Stimulated activated CD4-positive, alpha-beta T cell treated with anti-CD3 and anti-CD28 coated beads, TNF-alpha, amount 100 ng/mL, for 4 hours (primary cell): ENCODE results near the gene ACTR2.

Source experiments
- DNase-seq, 3 experiments: peaks; one replicate each; pipeline ENCODE4 v3.0.0-alpha.2; 2020; ENCODE audit warnings: low read depth in 3 of 3

ACTR2 gene

GRCh38 chr2:65278531-65278981 is 50.9 kb downstream of the ACTR2 start:
- no peak for DNase-seq

- DNase-seq, result no peak
Measured at GRCh38 chr2:65279756-65280155, 52.1 kb downstream of the ACTR2 start.

- DNase-seq, result no peak
Measured at GRCh38 chr2:65281627-65282351, 54.2 kb downstream of the ACTR2 start.

DNA sequence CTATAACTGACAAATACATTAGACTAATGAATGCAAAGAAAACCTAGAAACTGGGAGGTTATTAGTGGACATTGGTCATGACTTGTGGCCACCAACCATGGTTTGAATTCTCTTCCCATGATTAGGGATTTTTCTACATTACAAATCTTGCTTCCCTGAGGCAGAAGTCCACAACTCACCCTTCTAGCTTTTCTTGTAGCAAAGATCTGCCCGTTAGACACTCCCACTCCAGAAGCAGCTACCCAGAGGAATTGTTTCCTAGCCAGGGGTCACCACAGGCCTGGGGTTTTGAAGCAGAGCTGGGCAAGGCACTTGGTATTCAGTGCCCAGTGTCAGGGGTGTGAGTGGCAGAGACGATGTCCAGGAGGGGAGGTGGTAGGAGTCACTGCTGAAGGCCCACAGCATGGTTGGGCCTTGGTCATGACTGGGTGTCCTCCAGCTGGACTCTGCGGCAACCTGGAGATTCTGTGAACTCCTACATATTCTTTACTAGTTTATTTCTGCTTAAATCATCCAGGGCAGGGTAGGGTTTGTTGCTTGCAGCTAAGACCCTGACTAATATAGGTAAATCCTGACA is 54.9 kb downstream of the ACTR2 start:
- no peak for DNase-seq

DNA sequence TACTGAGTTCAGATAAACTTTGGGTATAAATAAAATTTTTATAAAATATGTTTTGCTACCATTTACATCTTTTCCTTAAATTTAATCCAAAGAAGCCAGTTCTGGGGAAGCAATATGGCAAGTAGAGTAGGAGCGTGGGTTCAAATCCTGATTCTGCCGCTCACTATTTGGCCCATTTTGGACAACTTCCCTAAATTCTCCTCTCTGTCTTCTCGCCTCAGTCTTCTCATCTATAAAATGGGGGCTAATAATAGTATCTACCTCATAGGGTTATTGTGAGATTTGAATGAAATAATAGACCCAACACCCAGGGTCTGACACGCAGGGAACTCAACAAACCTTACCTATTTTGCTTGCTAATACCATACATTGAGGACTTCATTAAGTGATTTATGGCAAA is 59.7 kb downstream of the ACTR2 start:
- DNase-seq, result no peak

DNA sequence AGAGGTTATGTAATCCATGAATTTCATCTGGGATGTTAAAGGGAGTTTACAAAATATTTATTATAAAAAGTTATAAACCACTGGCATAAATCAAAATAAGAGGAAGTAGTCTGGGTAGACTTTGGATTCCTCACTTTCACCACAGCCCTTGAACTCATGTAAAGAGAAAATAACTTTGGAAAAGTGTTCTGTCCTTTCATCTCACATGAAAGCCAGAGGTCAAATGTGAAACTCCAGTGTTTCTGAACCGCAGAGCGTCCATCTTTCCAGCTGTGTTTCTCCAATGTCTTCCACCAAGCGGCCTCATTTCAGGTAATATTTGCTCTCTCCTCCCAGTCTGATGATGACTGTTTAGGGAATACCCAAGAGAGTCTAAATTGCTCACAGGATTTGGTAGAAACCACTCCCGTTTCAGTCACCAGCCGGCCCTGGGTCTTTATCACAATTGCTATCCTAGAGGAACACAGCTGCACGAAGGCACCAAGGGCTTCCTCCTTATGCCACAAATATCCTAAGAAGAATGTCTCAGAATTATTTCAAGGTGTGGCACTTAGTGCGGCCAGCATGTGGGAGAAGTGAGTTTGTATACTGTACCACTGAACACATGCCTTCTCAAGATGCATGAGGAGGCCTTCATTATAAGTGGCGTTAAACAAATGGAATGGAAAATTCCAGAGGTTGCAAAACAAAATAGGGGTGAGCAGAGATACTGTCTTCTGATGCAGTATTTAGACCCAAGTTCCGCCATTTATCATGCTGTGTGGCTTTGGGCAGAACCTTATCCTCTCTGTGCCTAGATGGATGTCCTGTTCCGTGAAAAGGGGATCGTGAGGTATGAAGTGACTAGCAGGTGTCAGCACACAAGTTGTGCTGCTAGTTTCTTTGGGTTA is 63.8 kb downstream of the ACTR2 start:
- no peak for DNase-seq

DNA sequence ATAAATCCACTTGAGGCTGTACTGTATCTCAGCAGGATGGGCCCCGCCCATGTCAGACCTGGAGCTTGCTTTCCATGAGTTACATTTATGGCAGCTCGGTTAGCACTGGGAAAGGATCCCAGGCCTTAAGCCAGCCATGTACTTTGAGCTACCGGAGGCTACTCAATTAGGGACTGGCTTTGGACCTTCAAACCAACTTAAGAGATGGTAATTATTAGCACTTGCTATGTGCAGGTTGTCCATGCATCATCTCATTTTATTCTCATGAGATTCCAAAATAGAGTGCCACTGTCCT is 64.4 kb downstream of the ACTR2 start:
- no peak for DNase-seq

DNA sequence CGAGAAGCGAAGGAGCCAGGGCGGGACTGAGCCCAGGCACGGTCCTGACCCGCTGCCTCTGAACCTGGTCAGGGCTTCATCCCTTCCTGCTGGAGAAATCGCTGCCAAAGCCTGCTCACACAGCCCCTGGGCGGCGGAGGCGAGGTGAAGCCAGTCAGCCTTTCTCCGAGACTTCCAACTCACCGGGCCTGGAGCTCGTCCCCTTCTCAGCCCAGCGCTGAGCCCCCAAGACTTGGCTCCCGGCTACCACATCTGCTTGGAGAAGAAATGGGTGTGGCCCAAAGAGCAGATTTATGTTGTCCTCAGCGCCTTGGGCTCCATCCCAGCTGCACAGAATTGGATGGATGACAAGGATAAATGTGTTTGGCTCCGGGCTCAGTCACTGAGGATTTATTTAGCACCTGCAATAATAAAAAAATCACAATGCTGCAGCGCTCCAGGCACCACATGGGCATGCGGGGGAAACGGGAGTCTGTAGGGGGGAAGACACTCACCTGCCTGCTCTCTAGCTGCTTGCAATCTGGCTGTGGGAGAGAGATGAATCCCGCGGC is 64.9 kb downstream of the ACTR2 start:
- DNase-seq, result no peak

DNA sequence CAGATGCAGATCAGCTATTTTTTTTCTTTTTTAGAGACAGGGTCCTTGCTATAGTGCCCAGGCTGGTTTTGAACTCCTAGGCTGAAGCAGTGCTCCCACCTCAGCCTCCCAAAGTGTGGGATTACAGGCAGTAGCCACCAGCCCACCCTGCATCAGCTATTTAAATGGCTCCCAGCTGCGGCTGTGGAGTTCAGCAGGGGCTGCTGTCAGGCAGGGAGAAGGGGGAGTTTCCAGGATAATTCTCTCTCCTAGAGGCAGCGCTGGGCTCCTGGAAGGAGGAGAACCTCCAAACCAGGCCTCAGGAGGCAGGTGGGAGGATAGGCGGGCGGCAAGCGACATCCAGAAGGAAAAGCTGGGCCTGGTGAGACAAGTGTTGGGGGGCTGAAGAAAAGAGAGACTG is 65.7 kb downstream of the ACTR2 start:
- DNase-seq, result no peak

GRCh38 chr2:65294136-65294535 is 66.5 kb downstream of the ACTR2 start:
- DNase-seq, result no peak

DNA sequence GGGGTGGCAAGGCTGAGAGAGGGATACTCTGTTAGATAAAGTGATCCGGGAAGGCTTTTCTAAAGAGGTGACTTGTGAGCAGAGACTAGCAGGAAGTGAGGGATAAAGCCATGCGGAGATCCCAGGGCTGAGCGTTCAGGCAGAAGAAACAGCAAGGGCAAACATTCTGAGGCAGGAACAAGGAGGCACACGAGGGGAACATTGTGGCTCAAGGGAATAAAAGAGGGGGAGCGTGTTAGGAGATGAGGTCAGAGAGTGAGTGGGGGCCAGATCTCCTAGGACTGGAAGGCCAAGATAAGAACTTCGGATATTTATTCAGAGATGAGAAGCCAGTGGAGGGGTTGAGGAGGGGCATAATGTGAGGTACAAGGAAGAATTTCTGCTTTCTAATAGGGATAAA is 67.1 kb downstream of the ACTR2 start:
- no peak for DNase-seq

DNA sequence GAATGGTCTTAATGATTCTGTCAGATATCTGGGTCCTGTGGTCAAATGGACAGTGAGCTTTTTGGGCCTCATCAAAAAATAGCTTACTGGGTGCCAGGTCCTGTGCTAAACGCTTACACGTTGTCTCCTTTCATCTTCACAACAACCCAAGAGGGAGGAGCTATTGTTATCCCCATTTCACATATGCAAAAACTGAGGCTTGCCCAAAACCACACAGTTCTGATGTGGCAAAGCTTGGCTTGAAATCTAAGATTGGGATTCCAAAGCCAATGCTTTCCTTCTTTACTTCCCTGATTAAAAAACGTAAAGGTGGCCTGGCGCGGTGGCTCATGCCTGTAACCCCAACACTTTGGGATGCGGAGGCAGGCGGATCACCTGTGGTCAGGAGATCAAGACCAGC is 69.3 kb downstream of the ACTR2 start:
- no peak for DNase-seq

DNA sequence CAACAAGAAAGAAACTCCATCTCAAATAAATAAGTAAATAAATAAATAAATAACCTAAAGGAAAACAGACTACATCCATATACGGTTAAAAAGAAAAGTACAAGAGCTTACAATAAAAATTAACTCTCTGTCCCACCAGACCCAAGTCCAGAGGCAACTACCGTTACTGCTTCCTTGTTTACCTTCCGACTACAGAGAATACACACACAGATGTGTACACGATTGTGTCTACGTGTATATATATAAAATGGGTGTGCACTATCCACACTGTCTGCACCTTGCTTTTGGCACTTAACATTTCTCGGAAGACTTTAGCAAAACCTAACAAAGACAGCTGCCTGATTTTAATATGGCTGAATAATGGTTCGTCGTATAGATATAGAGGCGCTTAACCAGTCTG is 69.9 kb downstream of the ACTR2 start:
- DNase-seq, result no peak

GRCh38 chr2:65298089-65298488 is 70.5 kb downstream of the ACTR2 start:
- no peak for DNase-seq

DNA sequence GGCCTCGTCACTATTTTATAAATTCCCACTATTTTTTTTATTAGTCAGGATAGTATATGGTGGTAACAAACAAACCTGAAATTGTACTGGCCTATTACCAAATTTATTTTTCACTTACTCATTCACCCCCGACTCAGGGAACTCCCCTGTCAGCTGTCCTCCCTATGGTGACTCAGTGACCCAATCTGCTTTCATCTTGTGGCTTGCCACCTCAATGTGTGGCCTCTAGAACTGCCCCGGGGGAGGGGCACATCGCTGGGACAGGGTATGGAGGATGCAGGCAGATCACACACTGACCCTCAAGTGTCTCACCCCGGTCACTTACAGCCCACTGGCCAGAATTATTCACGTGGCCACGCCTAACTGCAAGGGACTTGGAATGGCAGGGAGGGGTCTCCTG is 71.6 kb downstream of the ACTR2 start:
- no peak for DNase-seq

- no peak for DNase-seq
Measured at GRCh38 chr2:65300134-65300760, 72.6 kb downstream of the ACTR2 start.

DNA sequence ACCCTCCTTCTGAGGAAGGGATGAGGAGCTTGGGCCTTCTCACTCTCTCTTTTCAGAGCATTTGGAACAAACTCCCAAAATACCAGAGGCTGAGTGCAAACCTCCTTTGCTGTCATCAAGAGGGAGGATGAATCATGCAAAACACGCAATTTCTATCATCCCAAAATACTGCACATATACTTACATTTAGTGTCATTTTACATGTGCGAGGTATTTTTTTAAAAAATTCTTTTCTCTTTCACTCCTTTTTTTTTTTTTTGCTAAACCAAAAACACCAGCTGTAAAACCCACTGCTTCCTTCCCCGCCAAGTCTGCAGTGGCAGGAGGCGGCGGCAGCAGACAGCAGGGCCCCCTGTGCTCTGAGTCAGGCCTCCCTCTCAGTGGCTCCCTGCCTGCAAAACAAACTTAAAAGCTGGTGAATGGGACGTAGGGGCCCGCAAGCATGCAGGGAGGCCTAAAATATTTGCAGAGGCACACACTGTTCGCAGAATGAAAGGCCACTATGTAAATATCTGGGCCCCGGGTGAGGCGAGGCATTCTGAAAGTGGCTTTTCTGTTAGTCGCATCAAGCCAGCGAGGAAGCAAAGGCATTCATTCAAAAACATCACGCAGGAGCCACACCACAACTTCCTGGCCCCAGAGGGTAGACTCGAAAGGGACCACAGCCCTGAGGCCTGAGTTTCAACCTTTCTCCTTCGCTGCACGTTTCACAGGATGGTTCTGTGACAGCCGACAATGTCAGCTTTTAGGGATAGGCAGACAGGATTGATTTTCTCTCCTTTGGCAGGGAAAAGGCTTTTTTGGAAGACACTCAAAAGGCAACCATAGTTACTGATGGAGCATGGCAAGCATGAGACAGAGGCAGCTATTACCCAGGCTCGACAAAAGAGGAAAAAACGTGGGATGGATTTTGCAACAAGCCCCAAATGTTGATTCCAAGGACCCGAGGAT is 73.4 kb downstream of the ACTR2 start:
- DNase-seq, result peak; percentile 28 to 41 (median 40)

- DNase-seq, result no peak
Measured at GRCh38 chr2:65305934-65306333, 78.3 kb downstream of the ACTR2 start.

- no peak for DNase-seq
Measured at GRCh38 chr2:65309699-65310098, 82.1 kb downstream of the ACTR2 start.

- DNase-seq, result no peak
Measured at GRCh38 chr2:65311049-65311448, 83.4 kb downstream of the ACTR2 start.

DNA sequence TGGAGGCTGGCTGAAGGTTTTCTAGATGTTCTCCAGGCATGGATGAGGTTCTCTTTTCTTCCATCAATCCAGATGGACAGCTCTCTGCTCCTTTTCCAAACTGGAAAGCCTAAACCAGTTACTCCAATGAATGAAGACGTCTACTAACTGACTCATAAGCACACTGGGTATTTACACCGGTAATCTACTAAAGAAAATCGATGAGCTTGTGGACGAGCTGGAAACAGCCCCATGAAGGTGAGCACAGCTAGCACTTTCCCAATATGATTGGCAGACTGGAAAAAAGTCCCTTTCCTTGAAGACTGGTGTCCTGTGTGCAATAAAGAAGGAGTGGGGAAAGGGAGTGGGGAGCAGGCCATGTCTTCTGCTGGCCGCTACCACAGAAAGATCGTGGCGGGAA is 84.0 kb downstream of the ACTR2 start:
- no peak for DNase-seq
